ENCODE data around the gene TTLL12.

GRCh38 chr22:43126501-43127165 lies 60.3 kb downstream of the TTLL12 start:
- no peak for TF ChIP-seq EZH2 (IDR thresholded peaks at IDR 0.05; ENCODE audit: low read depth)
- TF ChIP-seq, protein P1, sequence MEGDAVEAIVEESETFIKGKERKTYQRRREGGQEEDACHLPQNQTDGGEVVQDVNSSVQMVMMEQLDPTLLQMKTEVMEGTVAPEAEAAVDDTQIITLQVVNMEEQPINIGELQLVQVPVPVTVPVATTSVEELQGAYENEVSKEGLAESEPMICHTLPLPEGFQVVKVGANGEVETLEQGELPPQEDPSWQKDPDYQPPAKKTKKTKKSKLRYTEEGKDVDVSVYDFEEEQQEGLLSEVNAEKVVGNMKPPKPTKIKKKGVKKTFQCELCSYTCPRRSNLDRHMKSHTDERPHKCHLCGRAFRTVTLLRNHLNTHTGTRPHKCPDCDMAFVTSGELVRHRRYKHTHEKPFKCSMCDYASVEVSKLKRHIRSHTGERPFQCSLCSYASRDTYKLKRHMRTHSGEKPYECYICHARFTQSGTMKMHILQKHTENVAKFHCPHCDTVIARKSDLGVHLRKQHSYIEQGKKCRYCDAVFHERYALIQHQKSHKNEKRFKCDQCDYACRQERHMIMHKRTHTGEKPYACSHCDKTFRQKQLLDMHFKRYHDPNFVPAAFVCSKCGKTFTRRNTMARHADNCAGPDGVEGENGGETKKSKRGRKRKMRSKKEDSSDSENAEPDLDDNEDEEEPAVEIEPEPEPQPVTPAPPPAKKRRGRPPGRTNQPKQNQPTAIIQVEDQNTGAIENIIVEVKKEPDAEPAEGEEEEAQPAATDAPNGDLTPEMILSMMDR (conservative IDR thresholded peaks at IDR 0.05): no peak
